ENCODE data around the gene PABPN1L. TPM values are rescaled to one million over a fixed set of nuclear protein-coding genes. Genes with fewer than 3 reads are reported as not detected.

The PABPN1L gene
- total and polyA plus RNA-seq, 2 donors (not counting 3 experiments of a cell fraction or from before 2014, with no cell fraction given) = not detected

DNA sequence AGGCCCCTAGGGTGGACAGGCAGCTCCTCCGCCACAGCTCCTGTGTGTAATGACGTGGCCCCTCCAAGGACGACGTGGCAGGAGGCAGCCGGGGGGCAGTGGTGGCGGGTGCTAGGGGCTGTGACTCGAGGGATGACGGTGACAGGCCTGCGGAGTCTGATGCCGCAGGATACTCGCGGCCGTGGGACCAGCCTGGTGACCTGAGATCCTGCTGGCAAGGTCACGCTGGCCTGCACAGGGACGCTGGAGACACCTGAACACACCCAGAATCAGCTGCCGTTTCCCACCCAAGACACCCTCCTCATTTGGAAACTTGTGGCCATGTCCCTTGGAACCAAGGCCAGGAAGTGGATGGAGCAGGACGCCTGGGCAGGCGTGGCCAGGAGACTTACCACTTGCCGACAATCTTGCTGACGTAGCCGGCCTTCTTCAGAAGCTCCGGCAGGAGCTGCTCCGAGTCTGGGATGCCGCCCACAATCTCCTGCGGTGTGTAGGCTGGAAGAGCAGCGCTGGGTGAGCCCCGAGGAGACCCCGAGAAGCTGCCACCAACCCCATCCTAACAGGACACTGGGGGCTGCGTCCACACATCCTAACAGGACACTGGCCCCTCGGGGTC, 25.8 kb downstream of the PABPN1L start:
- H3K27ac ChIP-seq (ENCODE audit: insufficient read depth, low read depth, low read length) = no peak overlapping the region
- no peaks in the 10 kb centered on the region for H3K9me1 ChIP-seq (replicated peaks; ENCODE audit: control insufficient read depth, extremely low read depth, insufficient read depth, low read length)
- no peak for FAIRE-seq
- no peak overlapping the region for H3K4me3 ChIP-seq (replicated peaks in 1 of 3; ENCODE audit: insufficient read depth in 1 of 3, low read depth in 1 of 3, low read length in 3 of 3)
- no peak overlapping the region for H2AFZ ChIP-seq (ENCODE audit: low read depth, low read length)
- no peaks in the 10 kb centered on the region for H4K20me1 ChIP-seq (replicated peaks; ENCODE audit: control insufficient read depth, extremely low read depth, insufficient read depth, low read length)
- intact Hi-C loops (cut with micrococcal nuclease) (no loop called here), dilution Hi-C loops (cut with MboI; ENCODE audit: extremely low pct_ligation_motif_present, low sequenced_read_pairs) (no loop called here)
- no peak overlapping the region for H3K9ac ChIP-seq (replicated peaks; ENCODE audit: extremely low read depth, insufficient read depth, low read length)
- no peaks in the 10 kb centered on the region for H3K4me1 ChIP-seq (ENCODE audit: control insufficient read depth, extremely low read depth, insufficient read depth, low read length)
- DNase-seq (ENCODE audit: low read depth, low spot score) = no peak
- no peaks in the 10 kb centered on the region for H3K79me2 ChIP-seq (ENCODE audit: control insufficient read depth, insufficient read depth, low read length)
- H3K27me3 ChIP-seq (ENCODE audit: control insufficient read depth in 2 of 2, insufficient read depth in 2 of 2, low read length in 2 of 2) = no peaks in the 10 kb centered on the region
- ChIA-PET CTCF (interaction anchor here (0.9 to 1.3 kb wide), 2 partner anchors 9 to 17 kb away, joined by 3 read pairs; partner anchors contain the start of gene TRAPPC2L), POLR2A (no interaction called here)
- no peak for TF ChIP-seq JUN (IDR thresholded peaks at IDR 0.05; ENCODE audit: borderline replicate concordance, insufficient read depth, insufficient read length, low read depth)
- no peak for TF ChIP-seq EZH2 (IDR thresholded peaks at IDR 0.05; ENCODE audit: borderline replicate concordance, low read depth, low read length, severe bottlenecking)
- no peak for TF ChIP-seq FOS (IDR thresholded peaks at IDR 0.05; ENCODE audit: borderline replicate concordance, insufficient read depth, low read length)
- TF ChIP-seq, protein P1, sequence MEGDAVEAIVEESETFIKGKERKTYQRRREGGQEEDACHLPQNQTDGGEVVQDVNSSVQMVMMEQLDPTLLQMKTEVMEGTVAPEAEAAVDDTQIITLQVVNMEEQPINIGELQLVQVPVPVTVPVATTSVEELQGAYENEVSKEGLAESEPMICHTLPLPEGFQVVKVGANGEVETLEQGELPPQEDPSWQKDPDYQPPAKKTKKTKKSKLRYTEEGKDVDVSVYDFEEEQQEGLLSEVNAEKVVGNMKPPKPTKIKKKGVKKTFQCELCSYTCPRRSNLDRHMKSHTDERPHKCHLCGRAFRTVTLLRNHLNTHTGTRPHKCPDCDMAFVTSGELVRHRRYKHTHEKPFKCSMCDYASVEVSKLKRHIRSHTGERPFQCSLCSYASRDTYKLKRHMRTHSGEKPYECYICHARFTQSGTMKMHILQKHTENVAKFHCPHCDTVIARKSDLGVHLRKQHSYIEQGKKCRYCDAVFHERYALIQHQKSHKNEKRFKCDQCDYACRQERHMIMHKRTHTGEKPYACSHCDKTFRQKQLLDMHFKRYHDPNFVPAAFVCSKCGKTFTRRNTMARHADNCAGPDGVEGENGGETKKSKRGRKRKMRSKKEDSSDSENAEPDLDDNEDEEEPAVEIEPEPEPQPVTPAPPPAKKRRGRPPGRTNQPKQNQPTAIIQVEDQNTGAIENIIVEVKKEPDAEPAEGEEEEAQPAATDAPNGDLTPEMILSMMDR (IDR thresholded peaks at IDR 0.05; ENCODE audit: extremely low read depth in 1 of 2, insufficient read depth in 1 of 2, low read depth in 1 of 2, low read length in 2 of 2) = no peak
- TF ChIP-seq MYC (IDR thresholded peaks at IDR 0.05; ENCODE audit: low read depth, low read length) = no peak
- no peak overlapping the region for H3K4me2 ChIP-seq (ENCODE audit: insufficient read depth, low read length)
- BruUV-seq (replicated peaks) = no TSS peak
- H3K36me3 ChIP-seq (ENCODE audit: control insufficient read depth in 2 of 2, extremely low read depth in 1 of 2, insufficient read depth in 2 of 2, low read length in 2 of 2) = peaks cover 0 to 10% of the 10 kb centered on the region in 2 experiments
- no peaks in the 10 kb centered on the region for H3K9me3 ChIP-seq (replicated peaks; ENCODE audit: control insufficient read depth, insufficient read depth, low read length)

All from endothelial cell of umbilical vein (primary cell).